ENCODE data around the gene GPC3.

GRCh38 chrX:133587818-133588217 is 397.6 kb downstream of the GPC3 start:
- TF ChIP-seq EZH2 (IDR thresholded peaks at IDR 0.05; ENCODE audit: low read depth): no peak
- no peak for TF ChIP-seq CTCF (conservative IDR thresholded peaks at IDR 0.05)
